Activated gamma-delta T cell treated with anti-CD3 and anti-CD28 coated beads, Interleukin-2, amount 50 U/mL, for 16 hours (primary cell): ENCODE measurements around the gene ARRDC5.
"Not testable (repeated sequence)": the region's sequence is repeated elsewhere in the genome, so short reads cannot be mapped to it uniquely, and the experiment has no call there.

Experiments used
- DNase-seq: peaks from one replicate; pipeline ENCODE4 v3.0.0-alpha.2; 2020; ENCODE audit warnings: low read depth

ARRDC5 gene

GRCh38 chr19:4909897-4910593, 7.3 kb upstream of the ARRDC5 start:
- peak; percentile 89 for DNase-seq

- DNase-seq: no peak
Observed at GRCh38 chr19:4909156-4909896, 6.6 kb upstream of the ARRDC5 start, which contains the start of gene UHRF1. Gene UHRF1, plus strand, starts transcription at chr19:4909501. Its CDS starts 1,385 bp downstream, at chr19:4910886.

GRCh38 chr19:4908781-4909155, 6.1 kb upstream of the ARRDC5 start:
- DNase-seq: no peak

GRCh38 chr19:4908360-4908759, 5.7 kb upstream of the ARRDC5 start:
- DNase-seq: no peak

GRCh38 chr19:4906963-4907362, 4.3 kb upstream of the ARRDC5 start:
- DNase-seq: no peak

- DNase-seq: no peak
Observed at GRCh38 chr19:4904481-4904880, 1.8 kb upstream of the ARRDC5 start.

GRCh38 chr19:4900879-4901278, 1.8 kb downstream of the ARRDC5 start:
- DNase-seq: not testable (repeated sequence)

GRCh38 chr19:4897146-4897545, 5.5 kb downstream of the ARRDC5 start:
- DNase-seq: no peak

- no peak for DNase-seq
Observed at GRCh38 chr19:4896372-4896771, 6.3 kb downstream of the ARRDC5 start.

GRCh38 chr19:4892962-4893361, 9.7 kb downstream of the ARRDC5 start:
- not testable (repeated sequence) for DNase-seq

- no peak for DNase-seq
Observed at GRCh38 chr19:4891066-4891465, 11.6 kb downstream of the ARRDC5 start.

GRCh38 chr19:4889034-4889815, 13.5 kb downstream of the ARRDC5 start:
- DNase-seq: no peak

GRCh38 chr19:4887803-4888202, 14.9 kb downstream of the ARRDC5 start:
- DNase-seq: not testable (repeated sequence)

GRCh38 chr19:4884993-4885392, 17.7 kb downstream of the ARRDC5 start:
- not testable (repeated sequence) for DNase-seq

GRCh38 chr19:4882874-4883273, 19.8 kb downstream of the ARRDC5 start:
- DNase-seq: not testable (repeated sequence)

- no peak for DNase-seq
Observed at GRCh38 chr19:4879041-4879440, 23.7 kb downstream of the ARRDC5 start.

GRCh38 chr19:4878491-4878968, 24.2 kb downstream of the ARRDC5 start:
- DNase-seq: no peak

- no peak for DNase-seq
Observed at GRCh38 chr19:4877753-4878490, 24.8 kb downstream of the ARRDC5 start.

- no peak for DNase-seq
Observed at GRCh38 chr19:4873930-4874329, 28.8 kb downstream of the ARRDC5 start.

- no peak for DNase-seq
Observed at GRCh38 chr19:4871711-4872110, 31.0 kb downstream of the ARRDC5 start.

- no peak for DNase-seq
Observed at GRCh38 chr19:4870025-4870700, 32.5 kb downstream of the ARRDC5 start.
